HG03520 (cell line): ENCODE results near the gene SAP30BP.
"Not testable (repeated sequence)": the region's sequence is repeated elsewhere in the genome, so short reads cannot be mapped to it uniquely, and the experiment has no call there.

Experiments
- ATAC-seq: cut with Tn5 transposase; IDR thresholded peaks from one replicate; pipeline ENCODE4 v1.9.1; 2021; ENCODE audit warnings: mild to moderate bottlenecking, moderate library complexity; ENCODE audit not compliant: unreplicated experiment

Gene SAP30BP

GRCh38 chr17:75633486-75634375 lies 33.4 kb upstream of the SAP30BP start:
- ATAC-seq, result no peak

- no peak for ATAC-seq
These were observed 32.8 kb upstream of the SAP30BP start for GRCh38 chr17:75634376-75634740.

- no peak for ATAC-seq
These were observed 32.2 kb upstream of the SAP30BP start for GRCh38 chr17:75634754-75635609.

- no peak for ATAC-seq
These were observed 31.4 kb upstream of the SAP30BP start for GRCh38 chr17:75635610-75636202.

GRCh38 chr17:75636381-75637142 lies 30.6 kb upstream of the SAP30BP start:
- ATAC-seq, result no peak

GRCh38 chr17:75637143-75637538 lies 30.0 kb upstream of the SAP30BP start:
- no peak for ATAC-seq

- no peak for ATAC-seq
These were observed 29.6 kb upstream of the SAP30BP start for GRCh38 chr17:75637551-75637950.

- not testable (repeated sequence) for ATAC-seq
These were observed 29.1 kb upstream of the SAP30BP start for GRCh38 chr17:75638039-75638438.

GRCh38 chr17:75638893-75639292 lies 28.2 kb upstream of the SAP30BP start:
- ATAC-seq, result no peak

GRCh38 chr17:75639327-75639726 lies 27.8 kb upstream of the SAP30BP start:
- ATAC-seq, result no peak

- no peak for ATAC-seq
These were observed 27.2 kb upstream of the SAP30BP start for GRCh38 chr17:75639771-75640555.

- no peak for ATAC-seq
These were observed 26.5 kb upstream of the SAP30BP start for GRCh38 chr17:75640556-75641119.

GRCh38 chr17:75641343-75641742 lies 25.8 kb upstream of the SAP30BP start:
- ATAC-seq, result no peak

- ATAC-seq, result no peak
These were observed 24.9 kb upstream of the SAP30BP start for GRCh38 chr17:75642182-75642783.

- ATAC-seq, result no peak
These were observed 24.1 kb upstream of the SAP30BP start for GRCh38 chr17:75642784-75643642.

GRCh38 chr17:75643643-75644017 lies 23.5 kb upstream of the SAP30BP start:
- ATAC-seq, result no peak

GRCh38 chr17:75645501-75645888 lies 21.6 kb upstream of the SAP30BP start:
- no peak for ATAC-seq

GRCh38 chr17:75645889-75646637 lies 21.1 kb upstream of the SAP30BP start:
- ATAC-seq, result no peak
